BJ (cell line): ENCODE results near the gene WNT11. TPM values are rescaled to one million over a fixed set of nuclear protein-coding genes. Genes with fewer than 3 reads are reported as not detected.

Experiments used
- CTCF ChIA-PET: fragments of 350-600 bp; formaldehyde crosslinking; extraction: SDS; loops from one replicate; lab custom pipeline; 2021; ENCODE audit warnings: antibody characterized with exemption, inconsistent platforms; lab: Yijun Ruan, JAX
- POLR2A ChIA-PET: fragments of 300-600 bp; sonication (Branson Sonifier 250); formaldehyde crosslinking; extraction: SDS; loops from one replicate; lab custom pipeline; 2021; ENCODE audit warnings: antibody characterized with exemption; lab: Charles Lee
- DNase-seq: peaks from one replicate; pipeline ENCODE4 v3.0.0-alpha.2; 2011; ENCODE audit warnings: low read depth
- H3K27me3 ChIP-seq: 2 replicates; pipeline ENCODE4 v1.6.0; 2011; ENCODE audit warnings: low read length; ENCODE audit not compliant: control insufficient read depth, insufficient read depth
- H3K36me3 ChIP-seq: 2 replicates; pipeline ENCODE4 v1.5.1; 2011; ENCODE audit warnings: low read length; ENCODE audit not compliant: control insufficient read depth, insufficient read depth
- H3K4me3 ChIP-seq: 2 replicates; pipeline ENCODE4 v1.5.1; 2011; ENCODE audit warnings: low read depth, mild to moderate bottlenecking, control low read depth, low read length
- polyA plus RNA-seq: library from polyadenylated mRNA; depleted of rRNA; stranded (reverse); fragments of >200 nt; gene quantifications from 2 replicates; pipeline ENCODE4 v1.2.3, GENCODE V29; 2011
- TF ChIP-seq, protein P1 (sequence below): IDR thresholded peaks from 2 replicates; pipeline ENCODE4 v1.5.1; 2011; ENCODE audit warnings: low read depth, mild to moderate bottlenecking, control low read depth, inconsistent platforms, low read length, moderate library complexity; ENCODE audit not compliant: insufficient read depth

WNT11 gene
- polyA plus RNA-seq, 1 experiment = 0.25 TPM

DNA sequence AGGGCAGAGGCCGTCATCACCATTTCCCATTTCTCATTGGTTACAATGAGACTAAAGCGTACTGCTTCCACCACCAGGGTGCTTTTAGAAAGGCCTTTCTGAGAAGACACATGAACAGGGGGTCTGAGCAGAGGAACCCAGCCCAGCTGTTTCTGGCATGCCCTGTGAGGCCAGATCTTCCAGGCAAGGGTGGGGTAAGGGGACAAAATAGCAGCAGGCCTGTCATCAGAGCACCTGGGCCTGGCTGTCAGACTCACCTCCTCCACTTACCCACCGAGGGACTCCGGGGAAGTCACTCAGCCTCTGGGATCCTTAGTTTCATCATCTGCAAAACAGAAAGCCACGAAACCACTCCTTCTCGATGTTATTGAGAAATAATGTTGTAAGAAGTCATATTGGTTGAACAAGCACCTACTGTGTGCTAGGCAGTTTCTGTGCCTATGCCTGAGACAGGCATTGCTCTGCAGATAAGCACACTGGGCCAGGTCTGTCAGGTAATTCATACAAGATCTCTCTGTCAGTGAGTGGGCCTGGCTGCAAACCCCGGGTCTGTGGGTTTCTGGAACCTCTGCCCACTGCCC, 8.8 kb upstream of the WNT11 start:
- ChIA-PET CTCF (interaction anchor here (1.4 kb wide), 1 partner anchor 412 kb away, joined by 4 read pairs; no protein-coding TSS in a partner anchor), POLR2A (no interaction called here)
- H3K36me3 ChIP-seq = no peaks in the 10 kb centered on the region
- TF ChIP-seq, protein P1, sequence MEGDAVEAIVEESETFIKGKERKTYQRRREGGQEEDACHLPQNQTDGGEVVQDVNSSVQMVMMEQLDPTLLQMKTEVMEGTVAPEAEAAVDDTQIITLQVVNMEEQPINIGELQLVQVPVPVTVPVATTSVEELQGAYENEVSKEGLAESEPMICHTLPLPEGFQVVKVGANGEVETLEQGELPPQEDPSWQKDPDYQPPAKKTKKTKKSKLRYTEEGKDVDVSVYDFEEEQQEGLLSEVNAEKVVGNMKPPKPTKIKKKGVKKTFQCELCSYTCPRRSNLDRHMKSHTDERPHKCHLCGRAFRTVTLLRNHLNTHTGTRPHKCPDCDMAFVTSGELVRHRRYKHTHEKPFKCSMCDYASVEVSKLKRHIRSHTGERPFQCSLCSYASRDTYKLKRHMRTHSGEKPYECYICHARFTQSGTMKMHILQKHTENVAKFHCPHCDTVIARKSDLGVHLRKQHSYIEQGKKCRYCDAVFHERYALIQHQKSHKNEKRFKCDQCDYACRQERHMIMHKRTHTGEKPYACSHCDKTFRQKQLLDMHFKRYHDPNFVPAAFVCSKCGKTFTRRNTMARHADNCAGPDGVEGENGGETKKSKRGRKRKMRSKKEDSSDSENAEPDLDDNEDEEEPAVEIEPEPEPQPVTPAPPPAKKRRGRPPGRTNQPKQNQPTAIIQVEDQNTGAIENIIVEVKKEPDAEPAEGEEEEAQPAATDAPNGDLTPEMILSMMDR = no peak
- peaks cover 25% of the 10 kb centered on the region for H3K27me3 ChIP-seq
- H3K4me3 ChIP-seq = no peak overlapping the region
- no peak for DNase-seq

DNA sequence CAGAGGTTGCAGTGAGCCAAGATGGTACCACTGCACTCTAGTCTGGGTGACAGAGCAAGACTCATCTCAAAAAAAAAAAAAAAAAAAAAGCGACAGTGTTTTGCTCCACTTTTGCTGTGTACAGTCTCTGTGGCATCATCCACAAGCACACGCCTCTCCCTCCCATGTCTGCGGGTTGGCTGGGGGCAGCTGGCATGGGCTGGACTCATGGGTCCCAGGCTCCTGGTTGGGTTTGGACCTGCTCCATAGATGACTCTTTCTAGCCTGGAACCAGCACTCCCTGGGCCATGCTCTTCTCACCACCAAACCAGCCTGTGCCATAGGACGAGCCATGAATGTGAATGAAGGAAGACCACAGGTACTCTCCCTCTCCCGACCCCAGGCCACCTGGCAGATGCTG, 7.9 kb upstream of the WNT11 start:
- CTCF ChIA-PET = interaction anchor here (1.4 kb wide), 1 partner anchor 411 kb away, joined by 4 read pairs; no protein-coding TSS in a partner anchor
- H3K27me3 ChIP-seq = peaks cover 27% of the 10 kb centered on the region
- POLR2A ChIA-PET = no interaction called here
- H3K36me3 ChIP-seq = no peaks in the 10 kb centered on the region
- DNase-seq = no peak
- H3K4me3 ChIP-seq = no peak overlapping the region
- TF ChIP-seq, protein P1 = no peak

DNA sequence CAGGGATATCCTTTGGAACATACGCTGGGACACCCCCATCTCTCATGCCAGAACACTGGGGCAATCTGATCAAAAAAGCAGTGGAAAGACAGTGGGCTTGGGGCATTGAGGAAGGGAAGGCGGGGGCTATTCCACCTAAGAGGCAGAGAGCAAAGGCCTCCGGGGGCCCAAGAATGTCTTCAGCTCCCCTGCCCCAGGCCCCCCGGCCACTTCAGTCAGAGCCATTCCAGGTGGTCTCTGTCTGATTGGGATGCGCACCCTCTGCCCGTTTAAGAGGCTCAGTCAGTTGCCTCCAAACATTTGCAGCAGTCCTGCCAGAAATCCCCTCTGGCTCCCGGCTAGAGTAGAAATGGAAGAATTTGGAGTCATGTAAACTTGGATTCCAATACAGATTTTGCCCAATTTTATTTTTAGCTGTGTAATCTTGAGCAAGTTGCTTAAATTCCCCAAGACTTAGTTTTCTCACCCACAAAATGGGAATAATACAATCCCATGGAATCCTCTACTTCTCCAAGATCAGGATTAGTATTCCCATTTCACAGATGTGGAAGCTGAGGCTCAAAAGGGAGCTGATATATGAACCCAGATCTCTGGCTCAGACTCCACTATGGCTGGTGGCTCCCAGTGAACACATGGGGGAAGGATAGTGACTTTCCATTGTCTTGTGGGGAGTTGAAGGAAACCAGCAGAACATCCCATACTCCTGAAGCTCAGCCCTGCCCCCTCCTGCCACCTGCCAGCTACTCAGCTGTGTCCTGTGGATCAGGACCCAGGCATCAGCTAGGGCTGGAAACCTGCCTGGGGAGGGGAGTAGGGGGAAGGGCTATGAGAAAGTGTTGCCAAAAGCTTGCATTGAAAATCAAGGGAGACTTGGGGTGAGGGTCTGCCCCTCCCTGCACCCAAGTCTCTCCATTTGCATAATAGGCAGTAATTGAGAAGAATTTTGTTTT, 6.1 kb upstream of the WNT11 start:
- H3K27me3 ChIP-seq = peaks cover 30% of the 10 kb centered on the region
- ChIA-PET POLR2A (no interaction called here), CTCF (interaction anchor here (0.7 to 1.4 kb wide), 3 partner anchors 105 to 315 kb away, joined by 4 to 7 read pairs (median 4); no protein-coding TSS in a partner anchor)
- TF ChIP-seq, protein P1 = no peak
- H3K36me3 ChIP-seq = no peaks in the 10 kb centered on the region
- H3K4me3 ChIP-seq = no peak overlapping the region
- DNase-seq = no peak

DNA sequence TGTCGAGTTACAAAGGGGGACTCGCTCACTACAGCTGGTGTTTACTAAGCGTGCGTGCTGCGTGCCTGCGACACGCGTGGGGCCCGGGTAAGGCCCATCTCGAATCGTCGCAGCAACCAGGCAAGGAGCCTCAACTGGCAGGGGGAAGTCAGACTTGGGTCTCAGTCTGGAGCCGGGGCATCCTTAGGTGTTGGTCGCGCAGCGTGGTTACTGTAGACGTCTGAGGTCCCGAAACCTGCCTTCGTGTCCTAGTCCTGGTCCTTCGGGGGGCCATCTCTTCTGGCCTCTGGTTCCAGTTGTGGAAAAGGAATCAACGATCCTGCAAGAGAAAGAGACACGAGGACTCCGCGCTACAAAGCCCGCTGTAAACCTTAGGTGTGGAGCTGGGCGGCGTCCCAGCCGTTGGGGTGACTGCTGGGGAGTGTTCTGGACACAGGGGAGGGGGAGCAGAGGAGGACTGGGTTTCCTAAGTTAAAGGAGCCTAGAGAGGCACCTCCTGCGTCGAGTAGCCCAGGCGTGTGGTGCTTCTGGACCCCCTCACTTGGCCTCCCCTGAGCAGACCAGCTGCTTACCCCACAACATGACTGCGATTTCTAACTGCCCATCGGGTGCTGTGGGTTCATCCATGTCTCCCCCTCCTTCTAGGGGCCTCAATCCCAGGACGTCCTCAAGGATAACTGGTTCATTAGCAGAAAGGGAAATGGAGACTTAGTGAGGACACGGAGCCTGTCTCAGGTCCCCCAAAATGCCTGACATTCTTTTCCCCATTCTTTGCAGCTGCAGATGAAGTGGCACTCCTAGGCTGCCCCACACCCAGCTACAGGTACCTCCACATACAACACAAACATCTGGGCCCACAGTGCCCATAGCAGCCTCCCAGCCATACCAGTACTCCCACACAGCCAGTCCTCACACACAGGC, 4.9 kb upstream of the WNT11 start:
- CTCF ChIA-PET = interaction anchor here (1.2 to 7.3 kb wide), 5 partner anchors 8 to 314 kb away, joined by 3 to 135 read pairs (median 7); no protein-coding TSS in a partner anchor
- H3K4me3 ChIP-seq = peak overlapping the region; percentile 10; the same call in 1 of the 2 replicates
- POLR2A ChIA-PET = no interaction called here
- no peaks in the 10 kb centered on the region for H3K36me3 ChIP-seq
- DNase-seq = no peak
- H3K27me3 ChIP-seq = peaks cover 34% of the 10 kb centered on the region
- TF ChIP-seq, protein P1 = no peak
